Thyroid gland (tissue), 4 donors: ENCODE measurements around the gene NDST1.
A peak's percentile ranks its signal among the peaks of the same experiment; 100 is the strongest.

Source experiments
- CTCF ChIP-seq, 6 experiments: fragments of 200-600 bp in 3 of 6; fragments of 450-650 bp in 3 of 6; sonication (generic) in 3 of 6; IDR thresholded peaks; one replicate each; pipeline ENCODE4 v1.5.1; 2016 to 2019; ENCODE audit warnings: antibody characterized with exemption in 6 of 6, mild to moderate bottlenecking in 2 of 6, inconsistent platforms in 1 of 6, moderate library complexity in 1 of 6
- POLR2A ChIP-seq, 2 donors: fragments of 450-650 bp; IDR thresholded peaks; one replicate each; pipeline ENCODE4 v1.6.1; 2017; ENCODE audit warnings: antibody characterized with exemption in 2 of 2, mild to moderate bottlenecking in 2 of 2, moderate library complexity in 1 of 2

GRCh38 chr5:150589862-150590601 lies 82.1 kb downstream of the NDST1 start:
- peak in 4 of 6 experiments; percentile 11 to 37 (median 30) for TF ChIP-seq CTCF (IDR thresholded peaks at IDR 0.05)
- no peak for TF ChIP-seq POLR2A (IDR thresholded peaks at IDR 0.05)
